Peyer's patch (tissue), 4 donors: ENCODE data around the gene VENTX. TPM values are rescaled to one million over a fixed set of nuclear protein-coding genes. Genes with fewer than 3 reads are reported as not detected.

Experiments
- DNase-seq, 3 donors: peaks; one replicate each; pipeline ENCODE4 v3.0.0-alpha.2; 2017 to 2019
- H3K27ac ChIP-seq, 4 donors: fragments of 200-600 bp; sonication (generic); one replicate each; pipeline ENCODE4 v1.5.1; 2016 to 2019
- H3K27me3 ChIP-seq, 2 donors: fragments of 200-600 bp; sonication (generic); one replicate each; pipeline ENCODE4 v1.5.1; 2019
- H3K36me3 ChIP-seq, 3 donors: fragments of 200-600 bp; sonication (generic); one replicate each; pipeline ENCODE4 v1.5.1; 2016 to 2019
- H3K4me1 ChIP-seq, 4 donors: fragments of 200-600 bp; sonication (generic); one replicate each; pipeline ENCODE4 v1.5.1; 2016 to 2019
- H3K4me3 ChIP-seq, 4 donors: fragments of 200-600 bp; sonication (generic); 1 replicate in 3 of 4; 2 replicates in 1 of 4; pipeline ENCODE4 v1.5.1; 2016 to 2019; ENCODE audit warnings: mild to moderate bottlenecking in 1 of 4
- H3K9me3 ChIP-seq, 4 donors: fragments of 200-600 bp; sonication (generic); one replicate each; pipeline ENCODE4 v1.5.1; 2016 to 2019; ENCODE audit warnings: mild to moderate bottlenecking in 1 of 4
- CTCF ChIP-seq, 6 experiments: fragments of 450-650 bp in 4 of 6; fragments of 200-600 bp in 2 of 6; sonication (generic) in 1 of 6; IDR thresholded peaks; one replicate each; pipeline ENCODE4 v1.5.1; 2017 to 2019; ENCODE audit warnings: antibody characterized with exemption in 6 of 6, mild to moderate bottlenecking in 3 of 6, moderate library complexity in 1 of 6
- POLR2A ChIP-seq, 2 donors: fragments of 450-650 bp; IDR thresholded peaks; one replicate each; pipeline ENCODE4 v1.5.1; 2017; ENCODE audit warnings: antibody characterized with exemption in 2 of 2, mild to moderate bottlenecking in 2 of 2, moderate library complexity in 2 of 2
- total RNA-seq, 4 donors: library from RNA; depleted of rRNA; stranded (reverse); fragments of >200 nt; gene quantifications; one replicate each; pipeline ENCODE4 v1.1.0, GENCODE V29; 2016

Gene VENTX
- total RNA-seq, 4 donors from 2014 or later, result 0.54 TPM; not detected in 3

- Histone ChIP-seq H3K36me3 (peaks cover 0 to 98% (median 0%) of the 10 kb centered on the region in 3 donors), H3K4me3 (no peak overlapping the region), H3K4me1 (peaks cover 0 to 9% (median 3%) of the 10 kb centered on the region in 4 donors), H3K9me3 (no peaks in the 10 kb centered on the region), H3K27ac (no peak overlapping the region), H3K27me3 (no peaks in the 10 kb centered on the region)
- TF ChIP-seq POLR2A (IDR thresholded peaks at IDR 0.05) (no peak), CTCF (IDR thresholded peaks at IDR 0.05) (no peak)
- no peak for DNase-seq
Observed at GRCh38 chr10:133283931-133284330, 46.3 kb downstream of the VENTX start.

GRCh38 chr10:133285217-133285616, 47.6 kb downstream of the VENTX start:
- no peak overlapping the region for H3K27ac ChIP-seq
- no peak overlapping the region for H3K4me3 ChIP-seq
- no peak for DNase-seq
- H3K9me3 ChIP-seq, result no peaks in the 10 kb centered on the region
- no peak for TF ChIP-seq POLR2A (IDR thresholded peaks at IDR 0.05)
- TF ChIP-seq CTCF (IDR thresholded peaks at IDR 0.05), result no peak
- no peaks in the 10 kb centered on the region for H3K27me3 ChIP-seq
- H3K4me1 ChIP-seq, result no peaks in the 10 kb centered on the region
- peaks cover 0 to 98% (median 0%) of the 10 kb centered on the region in 3 donors for H3K36me3 ChIP-seq

GRCh38 chr10:133286366-133286765, 48.7 kb downstream of the VENTX start:
- no peaks in the 10 kb centered on the region for H3K4me1 ChIP-seq
- H3K27me3 ChIP-seq, result no peaks in the 10 kb centered on the region
- no peak overlapping the region for H3K4me3 ChIP-seq
- H3K27ac ChIP-seq, result no peak overlapping the region
- peaks cover 0 to 97% (median 0%) of the 10 kb centered on the region in 3 donors for H3K36me3 ChIP-seq
- H3K9me3 ChIP-seq, result no peaks in the 10 kb centered on the region
- DNase-seq, result no peak
- no peak for TF ChIP-seq POLR2A (IDR thresholded peaks at IDR 0.05)

DNA sequence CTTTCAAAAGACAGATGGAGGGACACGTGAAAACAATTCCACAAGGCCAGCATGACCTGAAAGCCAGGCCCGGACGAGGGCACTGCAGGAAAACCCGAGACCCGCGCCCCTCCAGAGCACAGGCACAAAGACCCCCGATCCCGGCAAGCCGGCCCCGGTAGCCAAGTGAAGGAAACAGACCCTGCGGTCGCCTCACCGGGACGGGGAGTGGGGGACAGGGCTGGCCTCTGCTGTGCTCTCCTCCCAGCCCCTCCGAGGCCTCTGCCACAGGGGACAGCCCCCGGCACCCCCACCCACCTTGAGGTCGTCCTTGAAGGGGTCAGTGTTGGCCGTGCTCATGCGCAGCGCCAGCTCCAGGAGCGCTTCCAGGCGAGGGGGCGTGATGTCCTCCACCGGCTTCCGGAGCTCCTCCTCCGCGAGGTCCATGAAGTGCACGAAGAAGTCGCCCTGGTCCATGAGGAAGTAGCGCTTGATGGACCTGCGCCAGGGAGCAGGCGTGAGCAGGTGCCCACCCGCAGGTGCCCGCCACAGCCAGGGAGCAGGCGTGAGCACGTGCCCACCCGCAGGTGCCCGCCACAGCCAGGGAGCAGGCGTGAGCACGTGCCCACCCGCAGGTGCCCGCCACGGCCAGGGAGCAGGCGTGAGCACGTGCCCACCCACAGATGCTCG, 50.3 kb downstream of the VENTX start:
- Histone ChIP-seq H3K27me3 (no peaks in the 10 kb centered on the region), H3K4me3 (no peak overlapping the region), H3K9me3 (no peaks in the 10 kb centered on the region), H3K36me3 (peaks cover 0 to 89% (median 0%) of the 10 kb centered on the region in 3 donors), H3K27ac (no peak overlapping the region), H3K4me1 (no peaks in the 10 kb centered on the region)
- TF ChIP-seq POLR2A (IDR thresholded peaks at IDR 0.05), result no peak
- no peak for TF ChIP-seq CTCF (IDR thresholded peaks at IDR 0.05)
- DNase-seq, result no peak

GRCh38 chr10:133289761-133290160, 52.1 kb downstream of the VENTX start:
- no peak for DNase-seq

More at GRCh38 chr10:133289761-133290160, 52.1 kb downstream of the VENTX start:
- Histone ChIP-seq H3K9me3 (no peaks in the 10 kb centered on the region), H3K27ac (no peak overlapping the region), H3K4me3 (no peak overlapping the region), H3K4me1 (no peaks in the 10 kb centered on the region), H3K36me3 (peaks cover 0 to 89% (median 0%) of the 10 kb centered on the region in 3 donors), H3K27me3 (no peaks in the 10 kb centered on the region)
- TF ChIP-seq CTCF (IDR thresholded peaks at IDR 0.05) (no peak), POLR2A (IDR thresholded peaks at IDR 0.05) (no peak)

Other genes with a start within 250 kb of the VENTX start
- gene ADGRA1, start 149.9 kb upstream of the VENTX start, total RNA-seq, result not detected
- 1 to 10 TPM in 1 of 4 donors, under 1 TPM in 1, not detected in 2; 0.27 to 1.7 TPM for gene KNDC1, start 77.6 kb upstream of the VENTX start, total RNA-seq
- not detected for gene UTF1, start 7.6 kb upstream of the VENTX start, total RNA-seq
- 10 to 100 TPM in 1 of 4 donors, 1 to 10 TPM in 3; 5.4 to 12.4 (median 6.4) TPM for gene ADAM8, start 39.0 kb downstream of the VENTX start, total RNA-seq
- gene TUBGCP2, start 71.0 kb downstream of the VENTX start, total RNA-seq, result 10 to 100 TPM; 40.1 to 85.0 (median 67.8) TPM
- gene ZNF511, start 71.1 kb downstream of the VENTX start, total RNA-seq, result 10 to 100 TPM; 25.7 to 42.9 (median 30.5) TPM
- gene CALY, start 99.0 kb downstream of the VENTX start, total RNA-seq, result 1 to 10 TPM in 2 of 4 donors, under 1 TPM in 1, not detected in 1; 0.88 to 1.6 (median 1.5) TPM
- 1,000 to 10,000 TPM in 3 of 4 donors, 10 to 100 TPM in 1; 52.8 to 2,204 (median 1,384) TPM for gene PRAP1, start 109.5 kb downstream of the VENTX start, total RNA-seq
- 100 to 1,000 TPM in 3 of 4 donors, 10 to 100 TPM in 1; 88.3 to 214 (median 163) TPM for gene FUOM, start 120.2 kb downstream of the VENTX start, total RNA-seq
- gene ECHS1, start 135.5 kb downstream of the VENTX start, total RNA-seq, result 100 to 1,000 TPM in 3 of 4 donors, 10 to 100 TPM in 1; 87.5 to 211 (median 172) TPM
- 10 to 100 TPM; 19.8 to 53.7 (median 36.9) TPM for gene PAOX, start 141.4 kb downstream of the VENTX start, total RNA-seq
- 100 to 1,000 TPM in 3 of 4 donors, 10 to 100 TPM in 1; 44.7 to 110 (median 103) TPM for gene MTG1, start 156.3 kb downstream of the VENTX start, total RNA-seq
- under 1 TPM in 1 of 4 donors, not detected in 3; 0.47 TPM for gene SPRN, start 186.8 kb downstream of the VENTX start, total RNA-seq
- 10 to 100 TPM in 2 of 4 donors, 1 to 10 TPM in 2; 1.9 to 14.6 (median 8.7) TPM for gene SCART1, start 216.1 kb downstream of the VENTX start, total RNA-seq